GM12801 (cell line): ENCODE data around the gene MSI2.

Source experiments
- CTCF ChIP-seq: IDR thresholded peaks from one replicate; pipeline ENCODE4 v1.5.1; 2011; ENCODE audit warnings: control low read depth; ENCODE audit not compliant: insufficient read length; ENCODE audit errors: extremely low read depth

The MSI2 gene

GRCh38 chr17:57518587-57519581 lies 262.6 kb downstream of the MSI2 start:
- no peak for TF ChIP-seq CTCF

DNA sequence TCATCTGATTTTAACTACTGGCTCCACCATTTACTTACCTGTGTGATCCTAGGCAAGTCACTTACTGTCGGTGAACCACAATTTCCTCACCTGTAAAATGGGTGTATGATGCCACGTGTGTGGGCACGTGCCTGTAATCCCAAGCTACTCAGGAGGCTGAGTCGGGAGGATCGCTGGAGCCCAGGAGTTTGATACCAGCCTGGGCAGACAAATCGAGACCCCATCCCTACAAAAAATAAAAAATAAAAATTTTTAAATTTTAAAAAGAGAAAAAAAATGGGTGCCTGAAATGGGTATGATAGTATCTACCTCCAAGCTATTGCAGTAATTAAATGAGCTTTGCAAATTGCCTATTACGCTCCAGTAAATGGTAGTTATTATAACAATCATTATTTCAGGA lies 263.5 kb downstream of the MSI2 start:
- TF ChIP-seq CTCF = no peak

GRCh38 chr17:57521606-57522005 lies 265.3 kb downstream of the MSI2 start:
- TF ChIP-seq CTCF = no peak

DNA sequence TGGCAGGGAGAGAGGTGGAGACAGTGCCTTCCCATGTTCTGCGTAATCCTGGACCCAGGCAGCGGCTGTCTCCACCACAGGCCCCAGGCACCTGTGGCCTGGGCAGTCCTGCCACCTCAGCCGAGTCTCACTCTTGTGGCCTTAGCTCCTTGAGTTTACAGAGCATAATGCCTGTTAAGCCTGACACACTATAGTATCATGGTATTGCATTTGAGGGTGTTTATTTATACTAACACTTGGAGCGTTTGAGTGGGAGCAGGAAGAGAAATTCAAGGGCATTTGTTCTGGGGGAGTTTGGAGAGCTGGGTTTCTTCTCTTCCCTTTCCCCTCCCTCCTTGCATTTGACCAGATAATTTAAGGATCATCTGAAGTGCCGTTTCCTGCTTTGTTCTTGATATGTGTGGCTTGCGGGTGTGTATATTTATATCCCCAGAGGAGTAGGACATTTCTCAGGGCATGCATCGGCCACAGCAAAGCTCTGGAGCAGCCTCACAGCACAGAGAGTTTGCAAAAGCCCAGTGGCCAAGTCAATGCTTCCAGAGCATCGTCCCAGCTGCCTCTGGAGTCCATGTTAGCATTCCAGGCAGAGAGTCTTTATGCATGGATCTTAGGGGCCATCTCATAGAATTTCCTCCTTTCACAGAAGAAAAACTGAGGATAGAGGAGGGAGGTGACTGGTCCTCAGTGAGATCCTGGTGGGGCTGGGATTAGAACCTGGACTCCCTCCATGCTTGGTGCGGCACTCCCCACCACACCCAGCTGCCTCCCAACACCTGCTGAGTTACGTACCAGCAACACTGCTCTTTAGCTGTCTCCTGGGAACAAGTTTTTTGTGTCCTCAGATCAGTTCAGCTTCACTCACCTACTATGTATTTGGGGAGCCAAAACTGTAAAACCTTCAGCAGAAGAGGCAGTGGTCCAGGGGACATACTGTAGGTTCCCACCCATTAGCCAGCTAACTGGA lies 266.0 kb downstream of the MSI2 start:
- no peak for TF ChIP-seq CTCF

GRCh38 chr17:57523926-57524632 lies 267.8 kb downstream of the MSI2 start:
- TF ChIP-seq CTCF = no peak

DNA sequence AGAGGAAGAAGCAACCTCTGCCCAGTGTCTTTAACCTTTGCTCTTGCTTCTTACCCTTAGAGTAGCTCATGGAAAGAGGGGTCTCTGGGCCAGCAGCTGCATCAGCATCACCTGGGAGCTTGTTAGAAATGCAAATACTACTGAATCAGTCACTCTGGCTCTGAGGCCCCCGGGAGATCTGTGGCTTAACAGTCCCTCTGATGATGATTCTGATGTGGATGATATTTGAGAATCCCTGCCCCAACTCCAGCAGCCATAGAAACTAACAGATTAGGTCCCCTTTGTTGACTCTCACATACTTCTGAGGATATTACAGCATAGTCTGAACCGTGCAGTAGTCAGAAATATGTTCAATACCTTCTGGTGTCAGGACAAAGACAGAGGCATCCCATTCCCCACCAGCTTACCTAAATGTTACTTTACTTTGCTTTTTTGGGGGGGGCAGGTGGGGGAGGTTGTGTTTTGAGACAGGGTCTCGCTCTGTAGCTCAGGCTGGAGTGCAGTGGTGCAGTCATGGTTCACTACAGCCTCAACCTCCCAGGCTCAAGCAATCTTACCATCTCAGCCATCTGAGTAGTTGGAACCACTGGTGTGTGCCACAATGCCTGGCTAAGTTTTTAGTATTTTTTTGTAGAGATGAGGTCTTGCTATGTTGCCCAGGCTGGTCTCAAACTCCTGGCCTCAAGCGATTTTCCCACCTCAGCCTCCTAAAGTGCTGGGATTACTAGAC lies 268.7 kb downstream of the MSI2 start:
- no peak for TF ChIP-seq CTCF
